Measurements from ENCODE around the gene GFY.

Gene GFY

DNA sequence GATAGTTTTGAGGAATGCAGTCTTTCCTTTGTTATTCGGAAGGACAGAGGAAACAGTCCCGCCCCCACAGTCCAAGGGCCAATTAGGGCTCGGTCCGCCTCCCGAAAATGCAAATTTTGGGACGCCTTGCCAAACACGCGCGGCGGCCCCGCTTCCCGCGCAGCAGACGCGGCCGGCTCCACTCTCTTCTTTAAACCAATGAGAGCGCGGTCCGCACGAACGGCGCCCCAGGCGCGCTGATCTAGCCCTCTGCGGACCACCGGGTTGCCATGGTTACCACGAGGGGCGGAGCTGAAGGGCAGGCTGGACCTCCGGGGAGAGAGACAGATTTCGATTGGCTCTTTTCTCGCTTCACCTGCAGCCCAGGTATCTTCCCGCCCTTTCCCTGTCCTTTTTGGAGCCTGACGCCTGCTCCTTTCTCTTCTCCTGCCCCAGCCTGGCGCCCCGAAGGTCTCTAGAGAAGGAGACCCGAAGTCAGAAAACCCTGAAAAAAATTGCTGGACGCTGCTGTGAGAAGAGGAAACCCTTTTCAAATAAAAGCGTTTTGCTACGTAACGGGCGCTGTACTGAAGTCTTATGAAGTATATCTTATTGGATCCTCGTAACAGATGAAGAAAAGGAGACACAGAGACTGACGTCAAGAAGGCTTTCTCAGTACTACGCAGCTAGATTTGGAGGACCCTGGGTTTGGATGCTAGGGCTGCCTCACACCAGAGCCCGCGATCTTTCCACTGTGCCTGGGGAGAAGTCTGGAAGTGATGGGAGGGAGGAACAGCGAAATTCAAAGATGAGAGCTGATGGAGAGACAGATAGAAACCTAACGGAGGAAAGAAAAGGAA lies 3.9 kb upstream of the GFY start:
- Histone ChIP-seq H2AFZ (ENCODE audit: low read length) (no peak overlapping the region), H3K9me3 (ENCODE audit: low read length) (no peaks in the 10 kb centered on the region), H3K9me2 (ENCODE audit: low read depth, low read length) (no peaks in the 10 kb centered on the region), H3F3A (ENCODE audit: insufficient read depth, low read length) (no peaks in the 10 kb centered on the region), H4K20me1 (ENCODE audit: insufficient read depth, low read length) (no peaks in the 10 kb centered on the region), H3K36me3 (ENCODE audit: insufficient read depth, low read length) (no peaks in the 10 kb centered on the region), H3K4me1 (ENCODE audit: insufficient read depth, low read length, severe bottlenecking) (peaks cover 4% of the 10 kb centered on the region), H3K27ac (ENCODE audit: low read depth, low read length, poor library complexity, severe bottlenecking) (no peak overlapping the region), H3K4me3 (ENCODE audit: low read depth, low read length, poor library complexity, severe bottlenecking) (no peak overlapping the region), H3K9ac (ENCODE audit: low read length) (no peak overlapping the region), H3K4me2 (ENCODE audit: low read length) (no peak overlapping the region), H3K27me3 (ENCODE audit: insufficient read depth, low read length) (peaks cover 9% of the 10 kb centered on the region; the same call in 1 of the 2 replicates), H3K79me2 (ENCODE audit: insufficient read depth, low read length) (no peaks in the 10 kb centered on the region)
- no peak for TF ChIP-seq EZH2 (IDR thresholded peaks at IDR 0.05; ENCODE audit: borderline replicate concordance, low read length)

DNA sequence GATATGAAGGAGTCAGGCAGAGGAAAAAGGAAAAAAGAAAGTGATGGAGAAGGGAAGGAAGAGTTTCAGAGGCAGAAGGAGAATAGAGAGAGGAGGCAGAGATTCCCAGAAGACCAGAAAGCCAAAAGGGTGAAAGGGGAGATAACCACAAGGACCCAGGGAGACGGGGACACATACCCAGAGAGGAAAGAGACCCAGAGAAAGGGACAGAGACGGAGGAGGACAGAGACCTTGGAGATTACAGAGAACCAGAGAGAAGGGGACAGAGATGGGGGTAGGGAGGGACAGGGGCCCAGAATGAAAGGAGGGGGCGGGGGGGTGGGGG lies 3.3 kb upstream of the GFY start:
- Histone ChIP-seq H3K27ac (ENCODE audit: low read depth, low read length, poor library complexity, severe bottlenecking) (no peak overlapping the region), H3K4me2 (ENCODE audit: low read length) (no peak overlapping the region), H3K4me3 (ENCODE audit: low read depth, low read length, poor library complexity, severe bottlenecking) (no peak overlapping the region), H2AFZ (ENCODE audit: low read length) (no peak overlapping the region), H3K9me3 (ENCODE audit: low read length) (no peaks in the 10 kb centered on the region), H4K20me1 (ENCODE audit: insufficient read depth, low read length) (no peaks in the 10 kb centered on the region), H3K9ac (ENCODE audit: low read length) (no peak overlapping the region), H3K36me3 (ENCODE audit: insufficient read depth, low read length) (no peaks in the 10 kb centered on the region), H3K9me2 (ENCODE audit: low read depth, low read length) (no peaks in the 10 kb centered on the region), H3K4me1 (ENCODE audit: insufficient read depth, low read length, severe bottlenecking) (peaks cover 4% of the 10 kb centered on the region), H3K79me2 (ENCODE audit: insufficient read depth, low read length) (no peaks in the 10 kb centered on the region), H3K27me3 (ENCODE audit: insufficient read depth, low read length) (peaks cover 15% of the 10 kb centered on the region), H3F3A (ENCODE audit: insufficient read depth, low read length) (no peaks in the 10 kb centered on the region)
- TF ChIP-seq EZH2 (IDR thresholded peaks at IDR 0.05; ENCODE audit: borderline replicate concordance, low read length), result no peak
- TF ChIP-seq, protein P1, sequence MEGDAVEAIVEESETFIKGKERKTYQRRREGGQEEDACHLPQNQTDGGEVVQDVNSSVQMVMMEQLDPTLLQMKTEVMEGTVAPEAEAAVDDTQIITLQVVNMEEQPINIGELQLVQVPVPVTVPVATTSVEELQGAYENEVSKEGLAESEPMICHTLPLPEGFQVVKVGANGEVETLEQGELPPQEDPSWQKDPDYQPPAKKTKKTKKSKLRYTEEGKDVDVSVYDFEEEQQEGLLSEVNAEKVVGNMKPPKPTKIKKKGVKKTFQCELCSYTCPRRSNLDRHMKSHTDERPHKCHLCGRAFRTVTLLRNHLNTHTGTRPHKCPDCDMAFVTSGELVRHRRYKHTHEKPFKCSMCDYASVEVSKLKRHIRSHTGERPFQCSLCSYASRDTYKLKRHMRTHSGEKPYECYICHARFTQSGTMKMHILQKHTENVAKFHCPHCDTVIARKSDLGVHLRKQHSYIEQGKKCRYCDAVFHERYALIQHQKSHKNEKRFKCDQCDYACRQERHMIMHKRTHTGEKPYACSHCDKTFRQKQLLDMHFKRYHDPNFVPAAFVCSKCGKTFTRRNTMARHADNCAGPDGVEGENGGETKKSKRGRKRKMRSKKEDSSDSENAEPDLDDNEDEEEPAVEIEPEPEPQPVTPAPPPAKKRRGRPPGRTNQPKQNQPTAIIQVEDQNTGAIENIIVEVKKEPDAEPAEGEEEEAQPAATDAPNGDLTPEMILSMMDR (IDR thresholded peaks at IDR 0.05; ENCODE audit: low read length), result no peak

DNA sequence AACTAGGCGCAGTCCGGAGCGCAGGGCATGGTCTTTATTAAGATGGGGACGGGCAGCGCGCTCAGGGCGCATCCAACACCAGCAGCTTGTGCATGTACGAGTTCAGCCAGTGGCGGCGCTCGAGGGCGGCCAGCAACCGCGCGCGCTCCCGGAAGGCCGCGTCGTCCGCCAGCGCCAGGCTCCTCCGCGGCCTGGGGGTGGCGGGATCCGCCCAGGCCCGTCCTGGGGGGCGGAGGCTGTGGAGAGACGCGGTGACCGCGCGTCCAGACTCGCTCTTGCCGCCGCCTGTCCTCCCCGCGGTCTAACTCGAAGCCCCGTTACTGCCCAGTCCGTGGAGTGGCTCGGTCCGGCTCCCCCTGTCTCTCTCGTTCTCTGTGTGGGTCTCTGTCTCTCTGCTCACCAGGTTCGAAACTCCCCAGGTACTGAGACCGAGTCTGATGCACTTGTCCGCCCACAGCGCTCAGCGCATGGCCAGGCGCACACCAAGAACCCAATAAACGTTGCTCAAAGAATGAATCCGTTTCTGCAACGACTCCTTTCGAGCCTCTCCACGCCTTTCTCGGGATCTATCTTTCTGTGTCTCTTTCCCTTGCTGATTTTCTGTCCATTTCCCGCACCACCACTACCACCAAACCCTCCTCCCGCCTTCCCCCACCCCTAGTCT lies 2.6 kb upstream of the GFY start:
- no peak overlapping the region for H3K9ac ChIP-seq (ENCODE audit: low read length)
- H3K4me3 ChIP-seq (ENCODE audit: low read depth, low read length, poor library complexity, severe bottlenecking), result peak overlapping the region; percentile 18
- no peak overlapping the region for H2AFZ ChIP-seq (ENCODE audit: low read length)
- no peaks in the 10 kb centered on the region for H3K9me2 ChIP-seq (ENCODE audit: low read depth, low read length)
- H3K27me3 ChIP-seq (ENCODE audit: insufficient read depth, low read length), result peaks cover 16% of the 10 kb centered on the region
- H3K36me3 ChIP-seq (ENCODE audit: insufficient read depth, low read length), result no peaks in the 10 kb centered on the region
- H3F3A ChIP-seq (ENCODE audit: insufficient read depth, low read length), result no peaks in the 10 kb centered on the region
- no peaks in the 10 kb centered on the region for H3K9me3 ChIP-seq (ENCODE audit: low read length)
- no peak for TF ChIP-seq EZH2 (IDR thresholded peaks at IDR 0.05; ENCODE audit: borderline replicate concordance, low read length)
- TF ChIP-seq, protein P1 (IDR thresholded peaks at IDR 0.05; ENCODE audit: low read length), result peak; percentile 38; the same call in 1 of the 2 replicates
- H3K4me1 ChIP-seq (ENCODE audit: insufficient read depth, low read length, severe bottlenecking), result peaks cover 5% of the 10 kb centered on the region
- peak overlapping the region; percentile 39; the same call in 1 of the 2 replicates for H3K4me2 ChIP-seq (ENCODE audit: low read length)
- H3K27ac ChIP-seq (ENCODE audit: low read depth, low read length, poor library complexity, severe bottlenecking), result no peak overlapping the region
- no peaks in the 10 kb centered on the region for H4K20me1 ChIP-seq (ENCODE audit: insufficient read depth, low read length)
- no peaks in the 10 kb centered on the region for H3K79me2 ChIP-seq (ENCODE audit: insufficient read depth, low read length)
